GM12878 (cell line): ENCODE data around the gene FBXO39. TPM values are rescaled to one million over a fixed set of nuclear protein-coding genes. Genes with fewer than 3 reads are reported as not detected.

Experiments used
- ATAC-seq: fragments of 200-7000 bp; cut with Tn5 transposase; 3 replicates; pipeline ENCODE4 v1.9.1; 2020; ENCODE audit warnings: mild to moderate bottlenecking, moderate library complexity
- BruUV-seq: library from RNA; stranded (reverse); fragments of 400-500 nt; replicated peaks from 2 replicates; lab custom pipeline; 2021; lab: Mats Ljungman, UMichigan
- CTCF ChIA-PET: fragments of 300-600 bp; sonication (Branson Sonifier 250); formaldehyde crosslinking; extraction: SDS; loops from one replicate; lab custom pipeline; 2021; ENCODE audit warnings: inconsistent platforms; lab: Yijun Ruan, JAX
- POLR2A ChIA-PET: fragments of 350-600 bp; formaldehyde crosslinking; extraction: SDS; loops from one replicate; lab custom pipeline; 2021; ENCODE audit warnings: inconsistent platforms; lab: Charles Lee
- RAD21 ChIA-PET: fragments of 300-600 bp; sonication (Branson Sonifier 250); formaldehyde crosslinking; loops from one replicate; lab custom pipeline; 2023; ENCODE audit warnings: antibody characterized with exemption; ENCODE audit not compliant: unreplicated experiment; lab: Charles Lee
- SMC1A ChIA-PET: fragments of 300-600 bp; sonication (Branson Sonifier 250); formaldehyde crosslinking; loops from one replicate; lab custom pipeline; 2023; ENCODE audit not compliant: unreplicated experiment, uncharacterized antibody; lab: Charles Lee
- DNase-seq: peaks from one replicate; pipeline ENCODE4 v3.0.0-alpha.2; 2011; ENCODE audit warnings: low read depth, low spot score
- FAIRE-seq: peaks from 3 replicates; lab custom pipeline; 2011; peaks lifted over from hg19 to GRCh38; lab: Jason Lieb, UNC
- H2AFZ ChIP-seq: 2 replicates; pipeline ENCODE4 v1.6.0; 2011; ENCODE audit warnings: low read depth, low read length, control low read depth; ENCODE audit not compliant: control insufficient read depth
- H3K27ac ChIP-seq: 2 replicates; pipeline ENCODE4 v1.5.1; 2011; ENCODE audit warnings: control low read depth; ENCODE audit not compliant: control insufficient read depth, insufficient read depth
- H3K27me3 ChIP-seq, 2 experiments: replicated peaks in 1 of 2; 2 replicates each; pipeline versions ENCODE4 v1.6.0 to v1.6.1; 2011; ENCODE audit warnings: low read length in 1 of 2; ENCODE audit not compliant: control insufficient read depth in 2 of 2, insufficient read depth in 2 of 2
- H3K36me3 ChIP-seq, 2 experiments: 2 replicates each; pipeline ENCODE4 v1.5.1; 2011; ENCODE audit warnings: low read length in 1 of 2; ENCODE audit not compliant: control insufficient read depth in 2 of 2, insufficient read depth in 2 of 2
- H3K4me1 ChIP-seq: 2 replicates; pipeline ENCODE4 v1.6.1; 2011; ENCODE audit warnings: mild to moderate bottlenecking, low read length, moderate library complexity, mixed read lengths; ENCODE audit not compliant: control insufficient read depth, insufficient read depth
- H3K4me2 ChIP-seq: 2 replicates; pipeline ENCODE4 v1.6.0; 2011; ENCODE audit warnings: control low read depth; ENCODE audit not compliant: control insufficient read depth, insufficient read depth
- H3K4me3 ChIP-seq: fragments of 200-600 bp; sonication (generic); 2 replicates; pipeline ENCODE4 v1.5.1; 2016
- H3K79me2 ChIP-seq: 2 replicates; pipeline ENCODE4 v1.6.0; 2011; ENCODE audit warnings: low read length; ENCODE audit not compliant: control insufficient read depth, insufficient read depth
- H3K9ac ChIP-seq: 2 replicates; pipeline ENCODE4 v1.8.0; 2011; ENCODE audit warnings: low read length, control low read depth, mixed read lengths; ENCODE audit not compliant: control insufficient read depth, insufficient read depth
- H3K9me3 ChIP-seq: replicated peaks from 3 replicates; pipeline ENCODE4 v1.5.1; 2011; ENCODE audit warnings: mild to moderate bottlenecking, low read length; ENCODE audit not compliant: control insufficient read depth, insufficient read depth
- H4K20me1 ChIP-seq: 2 replicates; pipeline ENCODE4 v1.6.0; 2011; ENCODE audit not compliant: control insufficient read depth, insufficient read depth
- MLLT1 ChIP-seq: fragments of 450-650 bp; IDR thresholded peaks from 2 replicates; pipeline ENCODE4 v1.6.1; 2016; ENCODE audit warnings: mild to moderate bottlenecking
- MTA3 ChIP-seq: IDR thresholded peaks from 2 replicates; pipeline ENCODE4 v1.6.1; 2012; ENCODE audit warnings: low read length, inconsistent platforms, borderline replicate concordance
- PAX8 ChIP-seq: fragments of 450-650 bp; IDR thresholded peaks from 2 replicates; pipeline ENCODE4 v1.6.1; 2017; ENCODE audit warnings: mild to moderate bottlenecking, moderate library complexity
- POLR2A ChIP-seq: IDR thresholded peaks from 2 replicates; pipeline ENCODE4 v1.6.1; 2011; ENCODE audit warnings: low read depth, mild to moderate bottlenecking, low read length
- POLR2AphosphoS5 ChIP-seq: IDR thresholded peaks from 2 replicates; pipeline ENCODE4 v1.6.1; 2011; ENCODE audit warnings: mild to moderate bottlenecking, low read length, inconsistent platforms
- ZNF384 ChIP-seq: IDR thresholded peaks from 2 replicates; pipeline ENCODE4 v1.6.1; 2012; ENCODE audit warnings: low read depth, mild to moderate bottlenecking, low read length, improper control_type of control experiment, borderline replicate concordance
- WGBS: methylation state at CpG from one replicate; pipeline ENCODE4 v1.1.6; 2016; ENCODE audit warnings: low lambda C conversion rate; ENCODE audit not compliant: insufficient replicate concordance, insufficient coverage; ENCODE audit errors: missing lambda C conversion rate; 5-methylcytosine and 5-hydroxymethylcytosine counted together
- in situ Hi-C: fragments of 300-500 bp; cut with MboI; formaldehyde crosslinking; loops from 9 replicates; pipeline ENCODE4 v1.14.3; 2018; ENCODE audit warnings: mixed read lengths
- intact Hi-C: fragments of 100-400 bp; cut with micrococcal nuclease; formaldehyde crosslinking; loops from one replicate; pipeline ENCODE4 v1.14.2; 2022; ENCODE audit not compliant: unreplicated experiment
- polyA plus RNA-seq, 11 experiments: library from polyadenylated mRNA; depleted of rRNA in 4 of 11; unstranded in 6 of 11; stranded (reverse) in 5 of 11; fragments of >200 nt; fragmentation: Nextera tagmentation in 4 of 11; fragmentation: Illumina TruSeq in 1 of 11; extraction: Ambion mirVana in 4 of 11; extraction: Trizol in 1 of 11; gene quantifications; 1 replicate in 1 of 11; 2 replicates in 10 of 11; pipeline versions ENCODE4 v1.2.1 to v1.2.3, GENCODE V29; 2011 to 2016; ENCODE audit warnings: inconsistent platforms in 2 of 11, missing spikeins in 2 of 11, low read depth in 1 of 11
- total RNA-seq, 4 experiments: library from RNA; depleted of rRNA in 3 of 4; stranded (reverse); fragments of >200 nt in 3 of 4; fragmentation: Illumina TruSeq in 1 of 4; extraction: Trizol in 1 of 4; gene quantifications; 2 replicates each; pipeline versions ENCODE4 v1.2.1 to v1.2.3, GENCODE V29; 2013 to 2021

Gene FBXO39
- total and polyA plus RNA-seq, 10 of the 15 experiments (the other 5 are each of a cell fraction or from before 2014, with no cell fraction given), result 0.05 to 0.62 (median 0.16) TPM; not detected in 6

- H3K79me2 ChIP-seq, result peaks cover 29% of the 10 kb centered on the region
- no peaks in the 10 kb centered on the region; the same call in 2 of the 3 replicates for H3K9me3 ChIP-seq
- peak overlapping the region; percentile 84; the same call in 1 of the 2 replicates for H2AFZ ChIP-seq
- in situ Hi-C loops, result no loop called here
- H3K4me1 ChIP-seq, result peaks cover 15% of the 10 kb centered on the region
- TSS peak; percentile 39 for BruUV-seq
- peak overlapping the region; percentile 97 for H3K27ac ChIP-seq
- no peaks in the 10 kb centered on the region for H3K27me3 ChIP-seq
- H3K9ac ChIP-seq, result peak overlapping the region; percentile 95
- FAIRE-seq (no peak), ATAC-seq (peak; percentile 57)
- SMC1A ChIA-PET, result no interaction called here
- POLR2A ChIA-PET, result interaction anchor here (0.6 to 2.6 kb wide), 6 partner anchors 10 to 1786 kb away, joined by 3 to 6 read pairs (median 4); no protein-coding TSS in a partner anchor
- intact Hi-C loops, result loop anchor here (10.0 kb wide), 2 partner anchors 92 to 258 kb away; partner anchors contain the start of gene RNASEK
- H3K36me3 ChIP-seq, result peaks cover 4 to 26% of the 10 kb centered on the region in 2 experiments; a peak in 3 of 4 replicates
- H4K20me1 ChIP-seq, result no peaks in the 10 kb centered on the region
- WGBS, result 28% methylated on average over 7 of the region's 13 CpGs
- CTCF ChIA-PET, result interaction anchor here (0.6 to 2.4 kb wide), 3 partner anchors 13 to 156 kb away, joined by 3 to 6 read pairs (median 3); no protein-coding TSS in a partner anchor
- peak; percentile 33; the same call in 1 of the 2 replicates for TF ChIP-seq ZNF384
- 0 out of 2 replicates have a peak, but pooled peaks have one; percentile 38 for TF ChIP-seq MLLT1
- TF ChIP-seq POLR2A, result peak; percentile 55
- TF ChIP-seq PAX8, result no peak
- TF ChIP-seq MTA3, result no peak
- peak; percentile 45; the same call in 1 of the 2 replicates for TF ChIP-seq POLR2AphosphoS5
- TF ChIP-seq, all 136 proteins: peak for 4
- RAD21 ChIA-PET, result no interaction called here
- DNase-seq, result no peak
- H3K4me2 ChIP-seq, result peak overlapping the region; percentile 75
- peak overlapping the region; percentile 95 for H3K4me3 ChIP-seq
Measured at GRCh38 chr17:6756425-6757031, 19.5 kb upstream of the FBXO39 start.
